CD14-positive monocyte (primary cell): ENCODE results near the gene EFCC1. TPM values are rescaled to one million over a fixed set of nuclear protein-coding genes. Genes with fewer than 3 reads are reported as not detected.

Experiments used
- DNase-seq, 3 donors: peaks; one replicate each; pipeline ENCODE4 v3.0.0-alpha.2; 2011 to 2022
- H2AFZ ChIP-seq: 2 replicates; pipeline ENCODE4 v1.6.0; 2012; ENCODE audit warnings: mild to moderate bottlenecking, low read depth, low read length, inconsistent platforms; ENCODE audit not compliant: insufficient read depth, poor library complexity, severe bottlenecking
- H3K27ac ChIP-seq, 2 donors: 1 replicate in 1 of 2; 2 replicates in 1 of 2; pipeline ENCODE4 v1.5.1; 2012 to 2013; ENCODE audit warnings: low read length in 2 of 2, control low read depth in 1 of 2, inconsistent platforms in 1 of 2, low read depth in 1 of 2, mild to moderate bottlenecking in 1 of 2
- H3K27me3 ChIP-seq, 2 donors: one replicate each; pipeline versions ENCODE4 v1.6.0 to v1.6.1; 2011 to 2013; ENCODE audit warnings: low read length in 2 of 2; ENCODE audit not compliant: control insufficient read depth in 2 of 2, insufficient read depth in 2 of 2
- H3K36me3 ChIP-seq, 2 donors: replicated peaks in 1 of 2; 1 replicate in 1 of 2; 2 replicates in 1 of 2; pipeline versions ENCODE4 v1.5.1 to v1.6.1; 2012 to 2013; ENCODE audit warnings: low read length in 2 of 2, control low read depth in 1 of 2, inconsistent platforms in 1 of 2, mild to moderate bottlenecking in 1 of 2; ENCODE audit not compliant: insufficient read depth in 2 of 2, control insufficient read depth in 1 of 2
- H3K4me1 ChIP-seq, 2 donors: 1 replicate in 1 of 2; 2 replicates in 1 of 2; pipeline versions ENCODE4 v1.5.1 to v1.6.1; 2012 to 2013; ENCODE audit warnings: low read length in 2 of 2, control low read depth in 1 of 2, inconsistent platforms in 1 of 2, mild to moderate bottlenecking in 1 of 2, moderate library complexity in 1 of 2; ENCODE audit not compliant: insufficient read depth in 2 of 2, control insufficient read depth in 1 of 2
- H3K4me2 ChIP-seq: replicated peaks from 2 replicates; pipeline ENCODE3; 2012; ENCODE audit warnings: low read length, moderate library complexity, mild to moderate bottlenecking; ENCODE audit not compliant: poor library complexity, severe bottlenecking; ENCODE audit errors: extremely low read depth
- H3K4me3 ChIP-seq, 3 experiments: fragments of 200-600 bp in 1 of 3; sonication (generic) in 1 of 3; replicated peaks in 1 of 3; 1 replicate in 2 of 3; 2 replicates in 1 of 3; pipeline ENCODE4 v1.5.1; 2011 to 2013; ENCODE audit warnings: low read length in 3 of 3, mild to moderate bottlenecking in 3 of 3, control low read depth in 2 of 3, low read depth in 2 of 3, inconsistent platforms in 1 of 3, moderate library complexity in 1 of 3
- H3K79me2 ChIP-seq: 2 replicates; pipeline ENCODE4 v1.6.0; 2012; ENCODE audit warnings: mild to moderate bottlenecking, control low read depth, inconsistent platforms, low read length, moderate library complexity; ENCODE audit not compliant: insufficient read depth
- H3K9ac ChIP-seq: 2 replicates; pipeline ENCODE4 v1.6.0; 2017; ENCODE audit warnings: low read length, mild to moderate bottlenecking; ENCODE audit not compliant: insufficient read depth, poor library complexity, severe bottlenecking
- H3K9me3 ChIP-seq, 2 donors: replicated peaks in 1 of 2; 1 replicate in 1 of 2; 2 replicates in 1 of 2; pipeline versions ENCODE4 v1.5.1 to v1.6.1; 2012 to 2013; ENCODE audit warnings: low read length in 2 of 2, control low read depth in 1 of 2; ENCODE audit not compliant: control insufficient read depth in 1 of 2, insufficient read depth in 1 of 2
- H4K20me1 ChIP-seq: 2 replicates; pipeline ENCODE4 v1.6.0; 2012; ENCODE audit warnings: mild to moderate bottlenecking, low read length, control low read depth, moderate library complexity; ENCODE audit not compliant: insufficient read depth
- H3K27ac Mint-ChIP-seq, 7 donors: one replicate each; pipeline ENCODE4 v1.8.0; 2020; ENCODE audit warnings: mild to moderate bottlenecking in 7 of 7, mixed read lengths in 7 of 7, moderate library complexity in 6 of 7, inconsistent platforms in 2 of 7
- H3K27me3 Mint-ChIP-seq, 3 donors: one replicate each; pipeline ENCODE4 v1.8.0; 2021 to 2022; ENCODE audit warnings: low read depth in 3 of 3, mild to moderate bottlenecking in 3 of 3, mixed read lengths in 3 of 3, moderate library complexity in 3 of 3, inconsistent platforms in 1 of 3
- H3K36me3 Mint-ChIP-seq, 2 donors: one replicate each; pipeline ENCODE4 v1.8.0; 2020; ENCODE audit warnings: mixed read lengths in 2 of 2, inconsistent platforms in 1 of 2, mild to moderate bottlenecking in 1 of 2
- H3K4me1 Mint-ChIP-seq: one replicate; pipeline ENCODE4 v1.8.0; 2020; ENCODE audit warnings: mild to moderate bottlenecking, mixed read lengths
- H3K4me3 Mint-ChIP-seq, 2 donors: one replicate each; pipeline ENCODE4 v1.8.0; 2020; ENCODE audit warnings: mild to moderate bottlenecking in 2 of 2, mixed read lengths in 2 of 2, moderate library complexity in 1 of 2
- H3K9me3 Mint-ChIP-seq, 7 donors: one replicate each; pipeline ENCODE4 v1.8.0; 2020 to 2022; ENCODE audit warnings: mixed read lengths in 7 of 7, mild to moderate bottlenecking in 6 of 7, moderate library complexity in 6 of 7, inconsistent platforms in 2 of 7
- WGBS: methylation state at CpG from one replicate; pipeline ENCODE4 v1.1.5; 2013; ENCODE audit warnings: missing lambda C conversion rate; ENCODE audit not compliant: insufficient coverage; 5-methylcytosine and 5-hydroxymethylcytosine counted together
- intact Hi-C, 2 donors: fragments of 100-400 bp; cut with micrococcal nuclease; formaldehyde crosslinking; loops; one replicate each; pipeline versions ENCODE4 v1.15.0 to v1.15.1; 2023
- polyA plus RNA-seq, 3 donors: library from polyadenylated mRNA; depleted of rRNA in 1 of 3; unstranded in 2 of 3; stranded (reverse) in 1 of 3; fragments of 300-500 nt in 2 of 3; fragments of >200 nt in 1 of 3; fragmentation: Illumina TruSeq in 2 of 3; gene quantifications; 1 replicate in 2 of 3; 2 replicates in 1 of 3; pipeline ENCODE4 v1.2.3, GENCODE V29; 2012 to 2021
- TF ChIP-seq, protein P1 (sequence below): fragments of 200-600 bp; IDR thresholded peaks from one replicate; pipeline ENCODE4 v1.8.0; 2022; ENCODE audit warnings: antibody characterized with exemption, mild to moderate bottlenecking

EFCC1 gene
- polyA plus RNA-seq, 3 donors, result 0.11 to 0.15 TPM; not detected in 1

DNA sequence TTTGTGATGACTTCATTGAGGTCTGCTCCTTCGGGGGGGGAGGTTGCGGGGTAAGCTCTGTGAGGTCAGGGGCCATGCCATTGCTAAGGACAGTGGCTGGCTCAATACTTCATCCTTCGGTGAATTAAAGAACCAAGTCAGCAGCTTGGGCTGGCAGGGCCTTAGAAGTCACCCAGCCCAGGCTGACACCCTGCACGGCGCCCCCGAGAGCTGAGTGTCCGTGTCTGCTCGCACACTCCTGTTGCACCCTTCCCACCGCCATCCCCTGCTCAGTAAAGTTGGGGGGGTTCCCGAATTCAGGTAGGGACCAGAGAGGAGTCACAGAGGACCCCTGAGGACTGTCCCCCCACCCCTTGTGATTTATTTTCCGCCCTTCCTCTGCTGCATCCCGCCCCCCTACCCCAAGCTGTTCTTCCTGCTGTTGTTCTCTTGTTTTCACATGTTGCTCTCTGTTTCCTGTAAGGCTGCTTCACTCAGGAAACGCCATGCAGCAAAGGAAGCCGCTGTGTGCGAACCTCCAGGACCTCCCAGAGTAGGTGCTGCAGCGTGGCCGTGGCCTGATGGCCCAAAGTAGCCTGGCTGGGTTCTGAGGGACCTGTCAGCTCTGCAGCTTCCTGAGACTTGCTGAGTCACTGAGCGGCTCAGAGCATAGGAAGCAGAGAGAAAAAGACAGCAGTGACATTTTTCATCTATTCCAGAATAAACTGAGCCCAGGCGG, 14.4 kb downstream of the EFCC1 start:
- Histone ChIP-seq H3K4me3 (no peak overlapping the region), H3K27me3 (no peaks in the 10 kb centered on the region), H3K79me2 (no peaks in the 10 kb centered on the region), H3K27ac (no peak overlapping the region), H3K36me3 (no peaks in the 10 kb centered on the region), H4K20me1 (no peaks in the 10 kb centered on the region), H3K9me3 (peaks cover 0 to 3% of the 10 kb centered on the region in 2 donors), H3K4me1 (peaks cover 16 to 19% of the 10 kb centered on the region in 2 donors), H3K9ac (no peak overlapping the region), H2AFZ (peak overlapping the region; percentile 75), H3K4me2 (peak overlapping the region; percentile 35)
- DNase-seq, result peak in 2 of 3 donors; percentile 27 to 31
- 12% methylated on average over 9 of the region's 19 CpGs for WGBS
- peaks cover 20% of the 10 kb centered on the region for H3K4me1 Mint-ChIP-seq
- H3K4me3 Mint-ChIP-seq, result peak overlapping the region; percentile 45 to 76
- intact Hi-C loops, result no loop called here
- no peaks in the 10 kb centered on the region for H3K9me3 Mint-ChIP-seq
- H3K36me3 Mint-ChIP-seq, result peaks cover 0 to 2% of the 10 kb centered on the region in 2 donors
- TF ChIP-seq, protein P1, sequence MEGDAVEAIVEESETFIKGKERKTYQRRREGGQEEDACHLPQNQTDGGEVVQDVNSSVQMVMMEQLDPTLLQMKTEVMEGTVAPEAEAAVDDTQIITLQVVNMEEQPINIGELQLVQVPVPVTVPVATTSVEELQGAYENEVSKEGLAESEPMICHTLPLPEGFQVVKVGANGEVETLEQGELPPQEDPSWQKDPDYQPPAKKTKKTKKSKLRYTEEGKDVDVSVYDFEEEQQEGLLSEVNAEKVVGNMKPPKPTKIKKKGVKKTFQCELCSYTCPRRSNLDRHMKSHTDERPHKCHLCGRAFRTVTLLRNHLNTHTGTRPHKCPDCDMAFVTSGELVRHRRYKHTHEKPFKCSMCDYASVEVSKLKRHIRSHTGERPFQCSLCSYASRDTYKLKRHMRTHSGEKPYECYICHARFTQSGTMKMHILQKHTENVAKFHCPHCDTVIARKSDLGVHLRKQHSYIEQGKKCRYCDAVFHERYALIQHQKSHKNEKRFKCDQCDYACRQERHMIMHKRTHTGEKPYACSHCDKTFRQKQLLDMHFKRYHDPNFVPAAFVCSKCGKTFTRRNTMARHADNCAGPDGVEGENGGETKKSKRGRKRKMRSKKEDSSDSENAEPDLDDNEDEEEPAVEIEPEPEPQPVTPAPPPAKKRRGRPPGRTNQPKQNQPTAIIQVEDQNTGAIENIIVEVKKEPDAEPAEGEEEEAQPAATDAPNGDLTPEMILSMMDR, result no peak
- H3K27ac Mint-ChIP-seq, result peak overlapping the region in 3 of 7 donors; percentile 42 to 53 (median 42)
- peaks cover 5 to 9% (median 6%) of the 10 kb centered on the region in 3 donors for H3K27me3 Mint-ChIP-seq

DNA sequence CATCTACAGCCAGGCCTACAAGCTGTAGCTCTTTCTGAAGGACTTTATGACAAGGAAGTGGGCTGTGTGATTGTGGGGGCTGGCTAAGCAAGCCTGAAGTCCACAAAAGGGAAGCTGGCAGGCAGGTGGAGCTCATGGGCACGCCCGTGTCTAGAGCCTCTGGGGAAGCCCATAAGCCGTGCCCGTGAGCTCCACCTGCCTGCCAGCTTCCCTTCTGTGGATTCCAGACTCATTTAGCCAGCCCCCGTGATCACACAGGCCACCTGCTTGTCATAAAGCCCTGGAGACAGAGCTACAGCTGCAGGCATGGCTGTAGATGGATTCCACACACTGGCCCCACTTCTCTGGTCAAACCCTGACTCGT, 15.2 kb downstream of the EFCC1 start:
- no peak overlapping the region for H3K4me3 ChIP-seq
- no peaks in the 10 kb centered on the region for H3K27me3 ChIP-seq
- no peaks in the 10 kb centered on the region for H3K36me3 ChIP-seq
- H3K4me2 ChIP-seq, result peak overlapping the region; percentile 35
- WGBS, result 0% methylated on average over 5 of the region's 6 CpGs
- H3K79me2 ChIP-seq, result no peaks in the 10 kb centered on the region
- H3K9ac ChIP-seq, result no peak overlapping the region
- H3K4me1 ChIP-seq, result peaks cover 16 to 19% of the 10 kb centered on the region in 2 donors
- no peak overlapping the region for H3K27ac ChIP-seq
- no peak overlapping the region for H2AFZ ChIP-seq
- no peaks in the 10 kb centered on the region for H4K20me1 ChIP-seq
- TF ChIP-seq, protein P1, result peak; percentile 20
- H3K9me3 ChIP-seq, result peaks cover 0 to 3% of the 10 kb centered on the region in 2 donors
- no peak overlapping the region for H3K4me3 Mint-ChIP-seq
- H3K27ac Mint-ChIP-seq, result peak overlapping the region in 1 of 7 donors; percentile 15
- H3K27me3 Mint-ChIP-seq, result peaks cover 5 to 7% (median 6%) of the 10 kb centered on the region in 3 donors
- peaks cover 20% of the 10 kb centered on the region for H3K4me1 Mint-ChIP-seq
- H3K9me3 Mint-ChIP-seq, result no peaks in the 10 kb centered on the region
- DNase-seq, result peak in 2 of 3 donors; percentile 35 to 41
- intact Hi-C loops, result no loop called here
- peaks cover 0 to 2% of the 10 kb centered on the region in 2 donors for H3K36me3 Mint-ChIP-seq
